Body of pancreas (tissue), 4 donors: ENCODE data around the gene CRYBB2. TPM values are rescaled to one million over a fixed set of nuclear protein-coding genes. Genes with fewer than 3 reads are reported as not detected.

ENCODE experiments used
- ATAC-seq: fragments of 150-250 bp; one replicate; pipeline ENCODE4 v1.9.1; 2016
- DNase-seq, 4 donors: peaks; one replicate each; pipeline ENCODE4 v3.0.0-alpha.2; 2019
- H3K27ac ChIP-seq, 4 donors: fragments of 200-600 bp; sonication (generic); 1 replicate in 3 of 4; 2 replicates in 1 of 4; pipeline versions ENCODE4 v1.5.1 to v1.6.1; 2016 to 2019; ENCODE audit warnings: mild to moderate bottlenecking in 1 of 4, mixed read lengths in 1 of 4, moderate library complexity in 1 of 4
- H3K27me3 ChIP-seq, 2 donors: fragments of 200-600 bp; sonication (generic); one replicate each; pipeline ENCODE4 v1.6.0; 2016; ENCODE audit warnings: mild to moderate bottlenecking in 1 of 2
- H3K36me3 ChIP-seq, 2 donors: fragments of 200-600 bp; sonication (generic); replicated peaks in 1 of 2; 2 replicates each; pipeline ENCODE4 v1.5.1; 2016; ENCODE audit warnings: low read depth in 2 of 2; ENCODE audit not compliant: insufficient read depth in 1 of 2
- H3K4me1 ChIP-seq: fragments of 200-600 bp; sonication (generic); one replicate; pipeline ENCODE4 v1.6.0; 2016
- H3K4me3 ChIP-seq, 2 donors: fragments of 200-600 bp; sonication (generic); 1 replicate in 1 of 2; 2 replicates in 1 of 2; pipeline ENCODE4 v1.5.1; 2016 to 2019
- H3K9me3 ChIP-seq, 3 donors: fragments of 200-600 bp; sonication (generic); 1 replicate in 2 of 3; 2 replicates in 1 of 3; pipeline ENCODE4 v1.5.1; 2016
- CTCF ChIP-seq, 7 experiments: fragments of 450-650 bp in 4 of 7; fragments of 200-600 bp in 3 of 7; sonication (generic) in 3 of 7; IDR thresholded peaks; one replicate each; pipeline ENCODE4 v1.5.1; 2016 to 2019; ENCODE audit warnings: antibody characterized with exemption in 7 of 7
- POLR2A ChIP-seq, 3 donors: fragments of 450-650 bp; IDR thresholded peaks; one replicate each; pipeline ENCODE4 v1.6.1; 2016; ENCODE audit warnings: antibody characterized with exemption in 3 of 3, mild to moderate bottlenecking in 2 of 3
- WGBS, 2 donors: methylation state at CpG; one replicate each; pipeline ENCODE4 v1.1.5; 2017; 5-methylcytosine and 5-hydroxymethylcytosine counted together
- intact Hi-C: fragments of 100-400 bp; cut with DNase I; formaldehyde crosslinking; loops from one replicate; pipeline ENCODE4 v1.15.1; 2023
- total RNA-seq, 2 donors: library from RNA; depleted of rRNA; stranded (reverse); fragments of >200 nt; gene quantifications; one replicate each; pipeline ENCODE4 v1.1.0, GENCODE V29; 2016

CRYBB2 gene
- not detected for total RNA-seq

- Histone ChIP-seq H3K36me3 (no peaks in the 10 kb centered on the region), H3K27ac (no peak within 1 kb of the TSS), H3K4me3 (no peak within 1 kb of the TSS), H3K27me3 (no peaks in the 10 kb centered on the region), H3K9me3 (no peaks in the 10 kb centered on the region), H3K4me1 (no peaks in the 10 kb centered on the region)
- 84 to 90% methylated on average over 19 of the region's 19 CpGs for WGBS, 2 donors
- TF ChIP-seq POLR2A (IDR thresholded peaks at IDR 0.05) (no peak), CTCF (IDR thresholded peaks at IDR 0.05) (no peak)
- ATAC-seq = no peak
- no peak for DNase-seq
- intact Hi-C loops = no loop called here
Observed at GRCh38 chr22:25219211-25219689, at the start of gene CRYBB2. TSS of gene CRYBB2 (plus strand) at chr22:25219639. CDS start at chr22:25221430, 1,791 bp downstream.

- no peak overlapping the region for H3K4me3 ChIP-seq
- ATAC-seq (no peak), DNase-seq (no peak)
- intact Hi-C loops = no loop called here
- H3K27ac ChIP-seq = no peak overlapping the region
- 92 to 93% methylated on average over 15 to 16 of the region's 16 CpGs for WGBS, 2 donors
- H3K36me3 ChIP-seq = peaks cover 0 to 12% of the 10 kb centered on the region in 2 donors
- TF ChIP-seq CTCF (IDR thresholded peaks at IDR 0.05) (no peak), POLR2A (IDR thresholded peaks at IDR 0.05) (no peak)
- no peaks in the 10 kb centered on the region for H3K27me3 ChIP-seq
- no peaks in the 10 kb centered on the region for H3K9me3 ChIP-seq
- H3K4me1 ChIP-seq = no peaks in the 10 kb centered on the region
Observed at GRCh38 chr22:25170426-25170980, 48.9 kb upstream of the CRYBB2 start.

GRCh38 chr22:25172153-25172552 lies 47.3 kb upstream of the CRYBB2 start:
- H3K27me3 ChIP-seq = no peaks in the 10 kb centered on the region
- no peak for TF ChIP-seq POLR2A (IDR thresholded peaks at IDR 0.05)
- peak in 5 of 7 experiments; percentile 17 to 56 (median 41) for TF ChIP-seq CTCF (IDR thresholded peaks at IDR 0.05)
- DNase-seq (peak in 3 of 4 donors; percentile 12 to 28 (median 25)), ATAC-seq (no peak)
- WGBS, 2 donors = 49 to 59% methylated on average over 4 to 5 of the region's 5 CpGs
- H3K9me3 ChIP-seq = no peaks in the 10 kb centered on the region
- H3K4me1 ChIP-seq = no peaks in the 10 kb centered on the region
- no peak overlapping the region for H3K4me3 ChIP-seq
- intact Hi-C loops = no loop called here
- peaks cover 0 to 17% of the 10 kb centered on the region in 2 donors for H3K36me3 ChIP-seq
- no peak overlapping the region for H3K27ac ChIP-seq

GRCh38 chr22:25174156-25174887 lies 45.1 kb upstream of the CRYBB2 start:
- Histone ChIP-seq H3K4me3 (no peak overlapping the region), H3K27ac (no peak overlapping the region), H3K9me3 (no peaks in the 10 kb centered on the region), H3K27me3 (no peaks in the 10 kb centered on the region), H3K4me1 (no peaks in the 10 kb centered on the region), H3K36me3 (peaks cover 0 to 21% of the 10 kb centered on the region in 2 donors)
- 83 to 89% methylated on average over 7 to 13 of the region's 13 CpGs for WGBS, 2 donors
- TF ChIP-seq CTCF (IDR thresholded peaks at IDR 0.05) (no peak), POLR2A (IDR thresholded peaks at IDR 0.05) (no peak)
- ATAC-seq = no peak
- intact Hi-C loops = no loop called here
- DNase-seq = no peak
